Hematopoietic multipotent progenitor cell treated with erythropoietin and hydrocortisone succinate and interleukin-3 and kit ligand, for 15 days (in vitro differentiated cells): ENCODE results near the gene DOCK4.

ENCODE experiments used
- DNase-seq: peaks from one replicate; pipeline ENCODE4 v3.0.0-alpha.2; 2015; ENCODE audit warnings: low spot score

Gene DOCK4

GRCh38 chr7:112105584-112106530 is 100.3 kb downstream of the DOCK4 start:
- no peak for DNase-seq

DNA sequence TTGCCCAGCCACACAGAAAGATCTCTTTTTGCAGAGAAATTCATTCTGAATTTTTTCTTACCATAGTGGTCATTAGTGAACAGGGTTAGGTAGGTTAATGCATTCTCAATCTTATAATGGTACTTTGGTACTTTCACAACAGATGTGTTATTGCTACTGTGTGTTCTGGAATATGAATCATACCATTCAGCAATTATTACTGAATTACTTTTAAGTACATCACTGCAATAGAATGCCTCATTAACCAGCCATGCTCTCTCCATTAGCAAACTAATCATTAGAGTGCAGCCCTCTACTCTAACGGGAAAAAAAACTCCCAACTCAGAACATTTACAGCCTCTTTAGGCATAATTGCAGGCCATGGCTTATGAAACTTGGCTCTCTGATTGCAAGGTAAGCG is 102.1 kb downstream of the DOCK4 start:
- no peak for DNase-seq

GRCh38 chr7:112103246-112103645 is 103.0 kb downstream of the DOCK4 start:
- no peak for DNase-seq

DNA sequence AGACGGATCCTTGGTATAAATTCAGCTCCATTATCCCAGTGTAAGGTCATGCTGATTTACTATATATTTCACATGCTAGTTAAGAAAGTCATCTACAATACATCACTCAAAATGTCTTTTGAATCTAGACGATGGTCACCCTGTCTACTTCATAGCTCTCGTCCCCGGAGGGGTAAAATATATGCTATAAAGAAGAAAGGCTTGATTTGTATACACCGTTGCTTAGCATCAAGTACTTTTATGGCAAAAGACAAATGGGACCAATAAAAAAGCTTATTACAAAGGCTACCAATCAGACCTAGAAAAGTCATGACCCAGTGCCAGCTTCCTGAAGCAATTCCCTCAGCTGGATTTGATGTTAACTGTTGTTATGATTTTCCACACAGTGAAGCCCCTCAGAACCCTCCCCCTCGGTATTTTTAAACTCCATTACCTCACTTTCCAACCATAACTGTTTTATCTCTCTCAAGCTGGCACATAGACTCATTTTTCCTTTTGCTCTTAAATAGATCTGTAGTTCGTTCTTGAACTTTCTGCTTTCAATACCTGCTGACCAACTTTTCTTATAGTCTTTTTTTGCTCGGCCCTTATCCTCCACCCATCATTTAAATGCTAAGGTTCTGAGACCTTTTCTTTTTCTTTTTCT is 104.9 kb downstream of the DOCK4 start:
- DNase-seq, result no peak

- no peak for DNase-seq
Measured at GRCh38 chr7:112097524-112097923, 108.7 kb downstream of the DOCK4 start.

- DNase-seq, result no peak
Measured at GRCh38 chr7:112093409-112093808, 112.8 kb downstream of the DOCK4 start.

- no peak for DNase-seq
Measured at GRCh38 chr7:112092709-112093395, 113.3 kb downstream of the DOCK4 start.

- DNase-seq, result no peak
Measured at GRCh38 chr7:112092306-112092705, 113.9 kb downstream of the DOCK4 start.

GRCh38 chr7:112091768-112092167 is 114.4 kb downstream of the DOCK4 start:
- no peak for DNase-seq

- DNase-seq, result no peak
Measured at GRCh38 chr7:112089551-112089950, 116.6 kb downstream of the DOCK4 start.

DNA sequence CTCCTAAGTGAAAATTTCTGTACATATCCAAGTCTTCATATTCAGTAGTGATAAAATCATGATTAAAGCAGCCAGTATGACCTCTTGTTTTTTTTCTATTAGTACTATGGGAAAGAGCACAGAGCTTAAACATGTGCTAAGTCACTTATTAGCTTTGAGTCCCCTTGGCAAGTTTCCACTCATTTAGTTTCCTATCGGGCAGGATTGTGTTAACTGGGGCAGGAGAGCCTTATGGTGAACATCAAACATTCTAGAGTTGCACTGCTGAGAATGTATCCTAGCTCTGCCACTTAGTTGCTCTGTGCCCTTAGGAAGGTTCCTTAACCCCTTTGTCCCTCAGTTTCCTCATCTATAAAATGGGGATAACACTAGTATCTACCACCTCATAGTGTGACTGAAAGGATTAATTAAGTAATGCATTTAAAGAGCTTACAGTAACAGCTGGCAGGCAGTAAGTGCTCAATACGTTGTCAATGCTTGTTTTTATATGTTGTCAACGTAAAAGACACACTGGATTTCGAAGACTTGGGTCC is 117.6 kb downstream of the DOCK4 start:
- no peak for DNase-seq

- DNase-seq, result no peak
Measured at GRCh38 chr7:112086496-112087254, 119.5 kb downstream of the DOCK4 start.

- DNase-seq, result no peak
Measured at GRCh38 chr7:112084520-112084971, 121.7 kb downstream of the DOCK4 start.

GRCh38 chr7:112083776-112084355 is 122.3 kb downstream of the DOCK4 start:
- no peak for DNase-seq

DNA sequence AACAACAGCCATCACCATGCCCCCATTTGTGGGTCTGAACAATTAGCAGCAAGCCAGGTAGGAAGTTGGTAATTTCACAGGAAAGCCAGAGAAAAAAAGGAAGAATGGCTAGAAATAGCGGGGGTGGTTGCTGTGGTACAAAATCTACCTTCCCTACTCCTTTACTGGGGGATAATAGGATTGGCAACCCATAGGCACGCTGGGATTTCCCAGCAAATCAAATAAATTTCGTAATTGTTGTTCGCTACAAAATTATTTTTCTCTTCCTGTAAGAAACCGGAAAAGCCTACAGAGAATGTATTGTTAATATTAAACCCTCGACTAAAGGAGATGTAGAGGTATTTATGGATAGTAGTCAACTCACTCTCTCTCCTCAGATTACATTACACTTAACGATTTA is 123.9 kb downstream of the DOCK4 start:
- DNase-seq, result no peak

- no peak for DNase-seq
Measured at GRCh38 chr7:112081778-112082177, 124.4 kb downstream of the DOCK4 start.

DNA sequence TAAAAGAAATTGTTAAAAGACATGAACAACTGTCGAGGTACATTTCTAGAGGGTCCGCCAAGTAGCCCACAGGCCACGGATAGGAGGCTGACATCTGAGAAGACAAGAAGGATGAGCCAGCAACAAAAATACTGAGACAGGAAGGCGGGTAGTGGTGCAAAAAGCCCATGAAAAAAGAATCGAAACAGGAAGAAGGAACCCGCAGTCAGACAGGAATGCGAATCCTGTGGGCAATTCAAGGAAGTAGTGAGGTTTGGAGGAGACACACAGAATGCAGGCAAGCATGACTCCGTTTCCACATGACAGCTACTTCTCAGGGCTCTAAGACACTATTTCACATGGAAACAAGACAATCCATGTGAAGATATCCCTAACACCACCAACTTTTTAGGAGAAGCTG is 125.2 kb downstream of the DOCK4 start:
- DNase-seq, result no peak

DNA sequence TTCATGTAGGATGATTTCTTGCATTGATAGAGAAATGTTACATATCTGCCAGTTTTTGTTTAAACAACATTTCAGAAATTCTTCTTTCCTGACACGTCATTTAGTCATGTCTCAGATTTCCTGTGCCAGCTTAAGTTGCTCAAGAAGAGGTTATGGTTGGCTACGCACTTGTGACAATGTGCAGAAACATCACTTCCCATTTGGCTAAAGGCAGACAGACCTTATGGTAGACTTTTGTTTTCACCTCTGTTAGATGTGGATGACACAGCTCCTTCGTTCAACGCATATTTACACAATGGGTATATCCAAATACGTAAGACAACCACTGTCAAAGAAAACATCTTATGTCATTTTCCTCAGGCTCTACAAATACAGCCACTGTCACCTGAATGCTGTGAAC is 125.8 kb downstream of the DOCK4 start:
- no peak for DNase-seq

DNA sequence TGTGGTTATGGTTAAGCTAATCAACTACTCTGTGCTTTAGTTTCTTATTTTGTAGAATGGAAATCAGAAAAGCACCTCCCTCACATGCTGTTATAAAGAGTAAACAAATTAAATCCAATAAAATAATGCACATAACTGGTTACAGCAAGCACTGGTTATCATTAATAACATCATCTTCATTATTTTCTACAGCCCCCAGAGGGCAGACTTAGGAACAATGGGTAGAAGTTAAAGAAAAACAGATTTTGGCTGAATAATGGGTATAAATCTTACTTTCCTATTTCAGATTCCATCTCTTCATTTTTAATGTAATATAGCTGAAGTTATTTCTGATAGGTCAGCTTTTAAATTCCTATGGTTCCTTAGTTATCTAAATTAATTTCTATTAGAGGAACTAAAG is 126.5 kb downstream of the DOCK4 start:
- DNase-seq, result no peak

GRCh38 chr7:112079122-112079521 is 127.1 kb downstream of the DOCK4 start:
- DNase-seq, result no peak

DNA sequence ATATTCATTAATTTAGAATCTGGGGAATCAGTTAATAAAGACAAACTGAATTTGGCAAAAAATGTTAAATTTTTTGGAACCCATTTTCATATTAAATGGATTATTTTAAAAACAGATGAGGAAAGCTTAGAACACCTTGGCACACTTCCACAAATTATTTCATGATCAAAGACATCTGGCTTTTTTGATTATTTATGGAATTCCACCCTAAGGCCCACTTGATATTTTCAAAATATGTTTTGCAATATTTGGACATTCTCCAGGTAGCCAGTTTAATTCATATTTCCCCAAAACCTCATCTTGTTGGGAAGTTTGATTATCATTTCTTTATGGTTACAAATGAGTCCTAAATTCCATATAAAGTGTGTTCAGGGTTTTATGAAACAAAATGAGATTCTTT is 129.9 kb downstream of the DOCK4 start:
- no peak for DNase-seq
